Central memory CD8-positive, alpha-beta T cell (primary cell): ENCODE results near the gene RNASET2.
"Not testable (repeated sequence)": the region's sequence is repeated elsewhere in the genome, so short reads cannot be mapped to it uniquely, and the experiment has no call there.

Source experiments
- ATAC-seq: fragments of 150-1000 bp; cut with Tn5 transposase; replicated peaks from 2 replicates; pipeline ENCODE4 v1.10.0; 2022; ENCODE audit warnings: mild to moderate bottlenecking, moderate FRiP score, moderate number of reproducible peaks; ENCODE audit not compliant: poor library complexity, severe bottlenecking; ENCODE audit errors: extremely low read depth
- DNase-seq, 2 donors: peaks; one replicate each; pipeline ENCODE4 v3.0.0; 2021; ENCODE audit warnings: low spot score in 2 of 2
- H3K27ac Mint-ChIP-seq: one replicate; pipeline ENCODE4 v1.8.0; 2022; ENCODE audit warnings: low read depth, mild to moderate bottlenecking, moderate library complexity, mixed read lengths
- H3K27me3 Mint-ChIP-seq: one replicate; pipeline ENCODE4 v1.8.0; 2022; ENCODE audit warnings: mixed read lengths
- H3K36me3 Mint-ChIP-seq: one replicate; pipeline ENCODE4 v1.8.0; 2022; ENCODE audit warnings: mild to moderate bottlenecking, moderate library complexity, mixed read lengths; ENCODE audit not compliant: insufficient read depth
- H3K4me1 Mint-ChIP-seq: one replicate; pipeline ENCODE4 v1.8.0; 2022; ENCODE audit warnings: mixed read lengths
- H3K4me3 Mint-ChIP-seq: one replicate; pipeline ENCODE4 v1.8.0; 2022; ENCODE audit warnings: mild to moderate bottlenecking, moderate library complexity, mixed read lengths
- H3K9me3 Mint-ChIP-seq: one replicate; pipeline ENCODE4 v1.8.0; 2022; ENCODE audit warnings: mixed read lengths

RNASET2 gene

DNA sequence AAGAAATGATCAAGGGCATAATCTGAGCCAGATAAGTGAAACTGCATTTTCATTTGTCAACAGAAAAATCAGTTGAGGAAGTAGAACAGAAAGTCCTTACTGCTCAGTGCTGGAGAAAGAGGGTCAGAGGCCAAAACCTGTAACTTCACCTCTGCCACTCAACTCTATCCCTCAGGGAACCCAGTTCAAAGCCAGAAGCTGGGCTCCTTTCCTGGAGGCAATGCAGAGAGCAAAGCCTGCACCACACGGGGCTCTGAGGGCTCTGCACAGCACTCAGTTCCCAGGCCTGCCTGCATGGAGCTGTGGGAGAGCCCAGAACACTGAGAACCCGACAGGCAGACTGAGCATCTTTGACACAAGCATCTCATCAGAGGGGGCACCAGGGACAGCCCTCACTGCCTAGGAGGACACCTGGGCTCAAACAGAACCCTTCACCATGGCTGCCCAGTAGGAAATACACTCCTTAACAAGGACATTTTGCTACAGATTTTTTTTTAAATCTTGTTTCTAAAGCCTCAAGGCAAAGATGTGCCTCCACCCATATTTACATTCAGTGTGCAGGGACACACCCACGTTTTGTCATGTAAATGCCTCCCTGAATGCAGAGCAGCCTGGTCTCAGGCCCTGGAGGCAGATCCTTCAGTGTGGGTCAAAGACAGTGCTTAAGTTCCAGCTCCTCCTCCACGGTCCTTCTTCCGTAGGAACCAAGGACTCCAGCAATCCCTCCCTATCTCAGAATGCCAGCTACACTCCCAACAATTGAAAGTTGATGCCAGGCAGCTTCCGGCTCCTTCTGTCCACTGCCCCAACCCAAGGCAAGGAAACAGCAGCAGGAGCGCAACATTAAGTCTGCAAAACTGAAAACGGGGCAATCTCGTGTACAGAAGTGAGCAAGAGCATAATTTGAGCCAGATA, 6.6 kb downstream of the RNASET2 start:
- DNase-seq (no peak), ATAC-seq (no peak)
- peak overlapping the region; percentile 97 for H3K27ac Mint-ChIP-seq
- H3K9me3 Mint-ChIP-seq: no peaks in the 10 kb centered on the region
- peaks cover 37% of the 10 kb centered on the region for H3K4me1 Mint-ChIP-seq
- H3K36me3 Mint-ChIP-seq: peaks cover 31% of the 10 kb centered on the region
- H3K27me3 Mint-ChIP-seq: no peaks in the 10 kb centered on the region
- peak overlapping the region; percentile 79 for H3K4me3 Mint-ChIP-seq

DNA sequence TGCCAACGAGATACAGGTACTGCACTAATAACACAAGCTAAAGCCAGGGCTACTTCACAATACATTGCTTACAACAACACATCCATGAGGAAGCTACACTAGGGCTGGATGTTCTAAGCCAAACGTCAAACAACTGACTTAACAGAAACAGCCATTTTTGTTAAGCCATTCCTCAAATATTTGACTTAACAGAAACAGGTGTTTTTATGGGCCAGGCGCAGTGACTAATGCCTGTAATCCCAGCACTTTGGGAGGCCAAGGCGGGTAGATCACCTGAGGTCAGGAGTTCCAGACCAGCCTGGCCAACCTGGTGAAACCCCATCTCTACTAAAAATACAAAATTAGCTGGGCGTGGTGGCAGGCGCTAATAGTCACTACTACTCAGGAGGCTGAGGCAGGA, 7.6 kb downstream of the RNASET2 start:
- Mint-ChIP-seq H3K4me1 (peaks cover 30% of the 10 kb centered on the region), H3K36me3 (peaks cover 29% of the 10 kb centered on the region)
- not testable (repeated sequence) for H3K27ac Mint-ChIP-seq, H3K9me3 Mint-ChIP-seq, ATAC-seq, H3K4me3 Mint-ChIP-seq, H3K27me3 Mint-ChIP-seq, DNase-seq

DNA sequence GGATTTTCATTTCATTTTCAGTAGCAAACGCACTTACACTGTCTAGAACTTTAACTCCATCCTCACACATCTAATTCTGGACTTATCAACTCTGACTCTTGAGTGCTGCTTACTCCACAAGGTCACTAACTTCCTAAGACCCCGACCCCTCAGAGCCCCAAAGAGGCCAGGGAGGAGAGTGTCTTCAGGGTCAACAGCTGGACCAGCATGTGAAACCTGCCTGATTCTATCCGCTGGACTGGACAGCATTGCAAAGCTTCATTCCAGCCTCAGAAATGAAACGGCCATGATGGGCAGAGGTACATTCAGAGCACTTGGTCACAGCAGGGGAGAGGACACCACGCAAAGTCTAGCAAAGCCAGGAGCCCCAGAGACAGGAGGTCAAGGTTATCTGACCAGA, 9.1 kb downstream of the RNASET2 start:
- Mint-ChIP-seq H3K9me3 (no peaks in the 10 kb centered on the region), H3K27me3 (no peaks in the 10 kb centered on the region), H3K27ac (no peak overlapping the region), H3K4me3 (no peak overlapping the region), H3K36me3 (peaks cover 33% of the 10 kb centered on the region), H3K4me1 (peaks cover 26% of the 10 kb centered on the region)
- no peak for ATAC-seq
- DNase-seq: no peak

DNA sequence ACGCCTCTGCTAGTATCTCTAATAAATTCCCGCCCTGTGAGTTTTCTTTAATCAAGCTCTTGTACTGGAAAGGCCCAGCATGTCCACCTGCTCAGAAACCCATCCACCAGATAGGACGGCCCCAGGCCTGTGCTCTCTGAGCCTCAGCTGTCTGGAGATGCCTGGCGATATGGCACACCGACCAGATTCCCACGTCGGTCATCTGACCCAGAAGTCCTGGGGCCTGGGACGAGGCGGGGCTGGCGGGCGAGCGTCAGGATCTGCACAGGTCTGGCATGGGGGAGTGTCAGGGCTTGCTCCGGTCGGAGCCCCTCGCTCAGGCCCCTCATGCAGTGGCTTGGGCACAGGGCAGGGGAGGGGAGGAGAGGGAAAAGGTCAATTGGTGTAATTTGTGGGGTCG, 10.2 kb downstream of the RNASET2 start:
- ATAC-seq (no peak), DNase-seq (no peak)
- H3K4me3 Mint-ChIP-seq: no peak overlapping the region
- H3K9me3 Mint-ChIP-seq: no peaks in the 10 kb centered on the region
- H3K27ac Mint-ChIP-seq: no peak overlapping the region
- H3K36me3 Mint-ChIP-seq: peaks cover 41% of the 10 kb centered on the region
- peaks cover 18% of the 10 kb centered on the region for H3K4me1 Mint-ChIP-seq
- no peaks in the 10 kb centered on the region for H3K27me3 Mint-ChIP-seq

DNA sequence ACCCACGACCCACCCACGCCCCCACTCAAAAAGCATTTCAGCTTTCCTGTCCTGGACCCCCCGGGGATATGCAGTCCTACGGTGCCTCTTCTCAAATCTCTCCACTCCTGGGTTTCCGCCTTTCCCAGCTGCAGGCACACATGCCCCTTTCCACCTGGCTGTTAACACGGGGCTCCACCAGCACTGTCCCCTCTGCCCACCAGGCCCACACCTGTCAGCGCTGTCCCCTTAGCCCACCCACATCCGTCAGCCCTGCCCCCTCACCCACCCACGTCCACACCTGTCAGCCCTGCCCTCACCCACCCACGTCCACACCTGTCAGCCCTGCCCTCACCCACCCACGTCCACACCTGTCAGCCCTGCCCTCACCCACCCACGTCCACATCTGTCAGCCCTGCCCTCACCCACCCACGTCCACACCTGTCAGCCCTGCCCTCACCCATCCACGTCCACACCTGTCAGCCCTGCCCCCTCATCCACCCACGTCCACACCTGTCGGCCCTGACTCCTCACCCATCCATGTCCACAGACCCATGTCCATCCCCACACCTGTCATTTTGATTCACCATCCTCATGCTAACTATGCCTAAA, 11.6 kb downstream of the RNASET2 start:
- H3K4me1 Mint-ChIP-seq: peaks cover 4% of the 10 kb centered on the region
- H3K4me3 Mint-ChIP-seq: no peak overlapping the region
- no peak overlapping the region for H3K27ac Mint-ChIP-seq
- ATAC-seq: no peak
- H3K9me3 Mint-ChIP-seq: no peaks in the 10 kb centered on the region
- no peak for DNase-seq
- no peaks in the 10 kb centered on the region for H3K27me3 Mint-ChIP-seq
- peaks cover 40% of the 10 kb centered on the region for H3K36me3 Mint-ChIP-seq

DNA sequence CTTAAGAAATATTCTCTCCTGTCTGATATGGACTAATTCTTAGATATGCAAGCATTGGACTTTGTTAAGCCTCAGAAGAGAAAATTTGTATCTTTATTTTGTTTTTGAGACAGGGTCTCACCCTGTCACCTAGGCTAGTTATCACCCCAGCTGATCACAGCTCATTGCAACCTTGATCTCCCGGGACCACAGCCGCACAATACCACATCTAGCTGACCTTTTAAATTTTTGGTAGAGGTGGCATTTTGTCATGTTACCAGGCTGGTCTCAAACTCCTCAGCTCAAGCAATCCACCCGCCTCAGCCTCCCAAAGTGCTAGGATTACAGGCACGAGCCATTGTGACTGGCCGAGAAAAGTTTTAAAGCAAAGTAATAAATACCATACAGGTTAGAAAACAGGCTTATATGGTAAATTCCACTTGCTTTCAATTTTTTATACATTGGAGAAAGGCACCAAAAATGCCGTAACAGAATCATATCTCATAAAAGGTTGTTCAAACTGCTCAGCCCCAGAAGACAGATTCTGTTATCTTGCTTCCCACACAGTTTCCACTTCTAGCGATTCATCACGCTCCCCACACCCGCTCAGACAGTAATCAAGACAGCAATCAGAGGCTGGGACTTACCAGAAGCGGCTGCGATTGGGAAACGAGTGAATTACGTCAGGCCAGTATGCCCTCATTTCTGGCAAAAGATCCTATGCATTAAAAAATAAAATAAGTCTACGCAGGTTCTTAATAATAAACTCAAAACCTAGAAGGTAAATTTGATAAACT, 13.8 kb downstream of the RNASET2 start:
- Mint-ChIP-seq H3K4me3 (no peak overlapping the region), H3K4me1 (peaks cover 4% of the 10 kb centered on the region), H3K36me3 (peaks cover 45% of the 10 kb centered on the region), H3K27me3 (no peaks in the 10 kb centered on the region), H3K9me3 (no peaks in the 10 kb centered on the region), H3K27ac (no peak overlapping the region)
- DNase-seq (no peak), ATAC-seq (no peak)

DNA sequence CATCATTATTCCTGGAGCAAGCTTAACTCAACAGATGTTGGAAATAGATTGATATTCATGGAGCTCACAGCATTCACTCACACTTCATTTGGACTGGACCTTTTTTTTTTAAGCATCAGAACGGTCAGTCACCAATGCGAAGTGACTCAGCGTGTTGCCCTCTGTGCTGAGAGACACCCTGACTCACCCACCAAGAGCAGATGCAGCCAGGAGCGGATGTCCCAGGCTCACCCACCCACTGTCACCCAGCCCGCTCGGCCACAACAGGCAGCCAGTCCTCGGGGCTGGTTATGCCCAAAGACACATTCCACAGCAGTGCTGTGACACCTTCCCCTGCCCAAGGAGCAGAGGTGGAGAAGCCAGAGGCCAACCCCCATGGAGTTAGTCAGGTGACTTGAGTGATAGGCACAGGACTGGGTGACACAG, 15.7 kb downstream of the RNASET2 start:
- DNase-seq (peak in 1 of 2 donors; percentile 4), ATAC-seq (no peak)
- H3K4me1 Mint-ChIP-seq: peaks cover 4% of the 10 kb centered on the region
- H3K9me3 Mint-ChIP-seq: no peaks in the 10 kb centered on the region
- H3K27me3 Mint-ChIP-seq: no peaks in the 10 kb centered on the region
- H3K36me3 Mint-ChIP-seq: peaks cover 39% of the 10 kb centered on the region
- H3K4me3 Mint-ChIP-seq: no peak overlapping the region
- no peak overlapping the region for H3K27ac Mint-ChIP-seq

DNA sequence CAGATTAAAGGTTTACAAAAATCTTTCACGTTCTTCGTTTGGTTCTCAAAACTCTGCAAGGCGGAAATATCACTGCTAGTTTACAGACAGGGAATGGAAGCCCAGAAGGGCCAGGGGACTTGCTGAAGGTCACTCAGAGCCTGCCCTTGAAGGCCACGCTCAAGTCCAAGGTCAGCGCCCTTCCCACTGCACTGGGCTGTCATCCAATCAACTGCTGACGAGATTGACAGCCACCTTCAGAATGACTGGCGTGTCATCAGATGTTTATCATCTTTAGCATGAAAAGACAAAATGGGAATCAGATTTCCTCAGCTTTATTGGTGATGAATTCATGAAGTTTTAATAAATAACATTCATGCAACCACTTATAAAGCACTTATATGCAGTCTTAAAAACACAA, 16.5 kb downstream of the RNASET2 start:
- H3K36me3 Mint-ChIP-seq: peaks cover 36% of the 10 kb centered on the region
- no peaks in the 10 kb centered on the region for H3K27me3 Mint-ChIP-seq
- H3K9me3 Mint-ChIP-seq: no peaks in the 10 kb centered on the region
- DNase-seq (no peak), ATAC-seq (no peak)
- no peak overlapping the region for H3K4me3 Mint-ChIP-seq
- H3K4me1 Mint-ChIP-seq: peaks cover 4% of the 10 kb centered on the region
- no peak overlapping the region for H3K27ac Mint-ChIP-seq

DNA sequence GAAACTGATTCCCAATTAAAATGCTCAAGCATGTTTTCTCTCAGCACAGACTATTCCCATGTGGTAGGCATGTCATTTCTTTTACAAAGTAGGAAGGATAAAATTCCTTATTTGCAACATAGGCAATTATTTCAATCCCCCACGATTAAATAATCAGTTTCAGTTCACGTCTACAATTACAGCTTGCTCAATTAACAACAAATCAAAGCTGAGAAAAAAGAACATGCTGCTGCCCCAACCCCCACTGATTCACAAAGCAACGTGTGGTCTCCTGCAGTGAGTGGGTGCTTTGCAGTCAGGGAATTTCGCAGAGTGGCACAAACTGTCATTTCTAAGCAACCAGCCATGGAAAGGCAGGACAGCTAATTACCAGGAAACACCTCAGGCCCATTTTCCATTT, 17.0 kb downstream of the RNASET2 start:
- Mint-ChIP-seq H3K9me3 (no peaks in the 10 kb centered on the region), H3K36me3 (peaks cover 36% of the 10 kb centered on the region), H3K4me1 (peaks cover 4% of the 10 kb centered on the region), H3K4me3 (no peak overlapping the region), H3K27ac (no peak overlapping the region), H3K27me3 (no peaks in the 10 kb centered on the region)
- DNase-seq (no peak), ATAC-seq (no peak)

DNA sequence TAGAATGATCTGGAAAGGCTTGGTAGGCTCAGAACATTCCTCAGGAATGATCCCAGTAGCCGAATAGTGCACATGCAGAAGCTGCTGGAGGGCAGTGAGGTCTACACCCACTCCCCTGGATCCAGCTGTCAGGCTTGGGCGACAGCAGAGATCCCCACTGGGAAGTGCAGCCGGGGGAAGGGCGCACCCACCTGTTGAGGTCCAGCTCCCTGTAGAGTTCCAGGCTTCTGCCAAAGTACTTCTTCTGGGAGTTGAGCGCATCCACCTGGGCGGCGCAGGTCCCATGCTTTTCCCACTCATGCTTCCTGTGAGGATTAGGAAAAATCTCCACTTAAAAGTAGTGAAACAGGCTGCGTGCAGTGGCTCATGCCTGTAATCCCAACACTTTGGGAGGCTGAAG, 17.6 kb downstream of the RNASET2 start:
- H3K4me1 Mint-ChIP-seq: peaks cover 4% of the 10 kb centered on the region
- no peaks in the 10 kb centered on the region for H3K9me3 Mint-ChIP-seq
- no peak for ATAC-seq
- DNase-seq: no peak
- H3K4me3 Mint-ChIP-seq: no peak overlapping the region
- H3K27ac Mint-ChIP-seq: no peak overlapping the region
- H3K27me3 Mint-ChIP-seq: no peaks in the 10 kb centered on the region
- peaks cover 39% of the 10 kb centered on the region for H3K36me3 Mint-ChIP-seq

DNA sequence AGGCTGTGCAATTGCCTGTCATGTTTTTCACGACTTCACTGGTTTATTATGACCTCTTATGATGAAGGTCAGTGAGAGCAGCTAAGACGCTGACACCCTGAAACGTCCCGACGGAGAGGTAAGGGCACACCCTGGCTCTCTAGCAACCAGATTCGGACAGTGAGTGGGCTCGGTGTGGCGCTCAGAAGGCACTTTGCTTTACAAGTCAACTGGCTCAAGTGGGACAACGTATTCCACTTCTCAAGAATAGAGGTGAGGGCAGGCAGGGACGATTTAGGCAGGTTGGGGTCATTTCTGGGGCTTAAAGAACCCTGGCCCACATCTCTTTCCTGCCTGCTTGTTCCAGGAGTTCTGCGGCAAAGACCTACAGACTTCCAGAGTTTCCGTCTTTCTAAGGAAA, 18.2 kb downstream of the RNASET2 start:
- Mint-ChIP-seq H3K9me3 (no peaks in the 10 kb centered on the region), H3K4me3 (no peak overlapping the region), H3K27ac (no peak overlapping the region), H3K36me3 (peaks cover 37% of the 10 kb centered on the region), H3K4me1 (peaks cover 2% of the 10 kb centered on the region), H3K27me3 (no peaks in the 10 kb centered on the region)
- DNase-seq (no peak), ATAC-seq (no peak)

DNA sequence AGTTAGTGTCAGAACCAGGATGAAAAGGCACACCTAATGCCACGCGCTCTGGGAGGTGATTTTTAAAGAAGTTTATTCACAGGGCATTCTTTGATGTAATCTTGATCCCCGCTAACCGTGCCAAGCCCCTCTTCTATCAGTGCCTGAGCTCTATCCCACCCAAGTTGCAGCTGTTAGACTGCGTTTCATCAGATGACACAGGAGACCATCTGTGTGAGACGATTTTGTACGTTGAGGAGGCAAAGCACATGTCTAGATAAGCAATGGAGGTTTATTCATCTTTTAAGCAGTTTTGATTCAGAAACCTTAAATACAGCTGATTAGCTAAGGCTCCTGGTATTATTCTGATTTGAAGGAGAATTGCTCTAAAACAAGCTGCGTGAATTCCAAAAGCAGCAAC, 18.6 kb downstream of the RNASET2 start:
- no peaks in the 10 kb centered on the region for H3K9me3 Mint-ChIP-seq
- DNase-seq: no peak
- peaks cover 37% of the 10 kb centered on the region for H3K36me3 Mint-ChIP-seq
- no peak overlapping the region for H3K27ac Mint-ChIP-seq
- ATAC-seq: no peak
- H3K4me1 Mint-ChIP-seq: peaks cover 3% of the 10 kb centered on the region
- no peak overlapping the region for H3K4me3 Mint-ChIP-seq
- no peaks in the 10 kb centered on the region for H3K27me3 Mint-ChIP-seq
